Fibroblast of lung (primary cell): ENCODE results near the gene RSPH1. TPM values are rescaled to one million over a fixed set of nuclear protein-coding genes. Genes with fewer than 3 reads are reported as not detected.

Experiments used
- DNase-seq, 2 donors: peaks; one replicate each; pipeline versions ENCODE4 v3.0.0 to v3.0.0-alpha.2; 2010; ENCODE audit warnings: low read depth in 2 of 2
- H2AFZ ChIP-seq: 2 replicates; pipeline ENCODE4 v1.5.1; 2012; ENCODE audit warnings: low read length, control low read depth, inconsistent platforms
- H3K27ac ChIP-seq: 2 replicates; pipeline ENCODE4 v1.5.1; 2011; ENCODE audit warnings: low read length, control low read depth; ENCODE audit not compliant: insufficient read depth
- H3K27me3 ChIP-seq: 2 replicates; pipeline ENCODE4 v1.5.1; 2011; ENCODE audit warnings: mild to moderate bottlenecking, low read length; ENCODE audit not compliant: control insufficient read depth, insufficient read depth
- H3K36me3 ChIP-seq: 2 replicates; pipeline ENCODE4 v1.5.1; 2011; ENCODE audit warnings: low read length; ENCODE audit not compliant: control insufficient read depth, insufficient read depth
- H3K4me1 ChIP-seq: 2 replicates; pipeline ENCODE4 v1.5.1; 2011; ENCODE audit warnings: low read length; ENCODE audit not compliant: control insufficient read depth, insufficient read depth; ENCODE audit errors: extremely low read depth
- H3K4me2 ChIP-seq: 2 replicates; pipeline ENCODE4 v1.5.1; 2011; ENCODE audit warnings: low read length, control low read depth; ENCODE audit not compliant: insufficient read depth; ENCODE audit errors: extremely low read depth
- H3K4me3 ChIP-seq, 4 experiments: fragments of 200-600 bp in 1 of 4; sonication (generic) in 1 of 4; replicated peaks in 1 of 4; 2 replicates each; pipeline ENCODE4 v1.5.1; 2011 to 2016; ENCODE audit warnings: low read length in 4 of 4, low read depth in 3 of 4, mild to moderate bottlenecking in 3 of 4, control low read depth in 2 of 4, inconsistent platforms in 1 of 4, mixed read lengths in 1 of 4; ENCODE audit not compliant: insufficient read depth in 1 of 4; ENCODE audit errors: control extremely low read depth in 1 of 4
- H3K79me2 ChIP-seq: 2 replicates; pipeline ENCODE4 v1.5.1; 2012; ENCODE audit warnings: mild to moderate bottlenecking, low read length, inconsistent platforms; ENCODE audit not compliant: control insufficient read depth, insufficient read depth
- H3K9ac ChIP-seq: 2 replicates; pipeline ENCODE4 v1.5.1; 2011; ENCODE audit warnings: mild to moderate bottlenecking, low read length, control low read depth; ENCODE audit not compliant: insufficient read depth
- H3K9me3 ChIP-seq: 2 replicates; pipeline ENCODE4 v1.5.1; 2012; ENCODE audit warnings: low read depth, low read length; ENCODE audit not compliant: control insufficient read depth, insufficient read depth
- H4K20me1 ChIP-seq: 2 replicates; pipeline ENCODE4 v1.5.1; 2011; ENCODE audit warnings: low read length; ENCODE audit not compliant: control insufficient read depth, insufficient read depth; ENCODE audit errors: extremely low read depth
- EZH2 ChIP-seq: IDR thresholded peaks from 2 replicates; pipeline ENCODE4 v1.5.1; 2012; ENCODE audit warnings: low read length, control low read depth, mild to moderate bottlenecking; ENCODE audit errors: missing control alignments
- polyA plus RNA-seq, 2 donors: library from polyadenylated mRNA; depleted of rRNA in 1 of 2; stranded (reverse) in 1 of 2; unstranded in 1 of 2; fragments of >200 nt; gene quantifications; 2 replicates each; pipeline ENCODE4 v1.2.1, GENCODE V29; 2011 to 2012; ENCODE audit warnings: missing spikeins in 1 of 2
- total RNA-seq: library from RNA; depleted of rRNA; stranded (reverse); fragments of >200 nt; gene quantifications from 2 replicates; pipeline ENCODE4 v1.2.1, GENCODE V29; 2014
- TF ChIP-seq, protein P1 (sequence below), 2 donors: IDR thresholded peaks in 1 of 2; conservative IDR thresholded peaks in 1 of 2; 1 replicate in 1 of 2; 2 replicates in 1 of 2; pipeline ENCODE4 v1.5.1; 2011 to 2012; ENCODE audit warnings: low read length in 2 of 2, control low read depth in 1 of 2, inconsistent platforms in 1 of 2, low read depth in 1 of 2, mild to moderate bottlenecking in 1 of 2

RSPH1 gene
- total and polyA plus RNA-seq, 2 donors (not counting 1 experiment from before 2014, with no cell fraction given) = not detected

GRCh38 chr21:42526379-42526727, 30.3 kb upstream of the RSPH1 start:
- H3K4me1 ChIP-seq = peaks cover 7% of the 10 kb centered on the region

DNA sequence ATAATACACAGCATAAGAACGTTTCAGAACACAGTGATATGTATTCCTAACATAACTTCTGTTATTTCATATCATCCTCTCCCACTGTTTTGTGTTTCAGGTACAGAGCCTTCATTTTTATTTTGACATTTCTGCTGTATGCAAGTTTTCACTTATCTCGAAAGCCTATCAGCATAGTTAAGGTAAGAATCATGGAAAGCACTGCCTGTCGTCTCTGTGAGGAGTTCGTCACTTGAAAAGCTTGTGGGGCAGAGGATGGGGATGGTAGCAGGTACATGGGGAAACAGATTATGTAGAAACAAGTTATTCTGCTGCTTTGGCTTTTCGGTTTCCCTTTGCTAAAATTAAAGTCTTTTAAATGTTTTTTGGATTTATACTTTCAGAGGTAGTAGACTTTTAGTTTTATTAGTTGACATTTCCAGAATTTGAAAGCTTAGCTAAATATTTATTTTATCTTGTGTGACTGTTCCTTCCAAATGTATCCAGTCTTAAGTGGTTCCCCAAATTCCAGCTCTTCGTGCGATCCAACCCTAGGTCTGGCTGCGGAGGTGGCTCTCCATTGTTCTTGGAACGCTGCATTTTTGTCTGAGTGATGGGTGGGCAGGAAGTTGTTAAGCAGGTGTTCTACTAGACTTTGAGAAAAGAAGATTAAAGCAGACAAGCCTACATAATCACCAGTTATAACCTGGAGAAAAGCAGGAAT, 29.8 kb upstream of the RSPH1 start:
- H3K27me3 ChIP-seq = no peaks in the 10 kb centered on the region
- H4K20me1 ChIP-seq = no peaks in the 10 kb centered on the region
- no peak overlapping the region for H3K9ac ChIP-seq
- no peaks in the 10 kb centered on the region for H3K36me3 ChIP-seq
- no peaks in the 10 kb centered on the region for H3K9me3 ChIP-seq
- no peaks in the 10 kb centered on the region for H3K79me2 ChIP-seq
- no peak overlapping the region for H3K4me3 ChIP-seq
- H3K4me2 ChIP-seq = no peak overlapping the region
- no peak for DNase-seq
- H2AFZ ChIP-seq = no peak overlapping the region
- TF ChIP-seq, protein P1, sequence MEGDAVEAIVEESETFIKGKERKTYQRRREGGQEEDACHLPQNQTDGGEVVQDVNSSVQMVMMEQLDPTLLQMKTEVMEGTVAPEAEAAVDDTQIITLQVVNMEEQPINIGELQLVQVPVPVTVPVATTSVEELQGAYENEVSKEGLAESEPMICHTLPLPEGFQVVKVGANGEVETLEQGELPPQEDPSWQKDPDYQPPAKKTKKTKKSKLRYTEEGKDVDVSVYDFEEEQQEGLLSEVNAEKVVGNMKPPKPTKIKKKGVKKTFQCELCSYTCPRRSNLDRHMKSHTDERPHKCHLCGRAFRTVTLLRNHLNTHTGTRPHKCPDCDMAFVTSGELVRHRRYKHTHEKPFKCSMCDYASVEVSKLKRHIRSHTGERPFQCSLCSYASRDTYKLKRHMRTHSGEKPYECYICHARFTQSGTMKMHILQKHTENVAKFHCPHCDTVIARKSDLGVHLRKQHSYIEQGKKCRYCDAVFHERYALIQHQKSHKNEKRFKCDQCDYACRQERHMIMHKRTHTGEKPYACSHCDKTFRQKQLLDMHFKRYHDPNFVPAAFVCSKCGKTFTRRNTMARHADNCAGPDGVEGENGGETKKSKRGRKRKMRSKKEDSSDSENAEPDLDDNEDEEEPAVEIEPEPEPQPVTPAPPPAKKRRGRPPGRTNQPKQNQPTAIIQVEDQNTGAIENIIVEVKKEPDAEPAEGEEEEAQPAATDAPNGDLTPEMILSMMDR (conservative IDR thresholded peaks at IDR 0.05 in 1 of 2, IDR thresholded peaks at IDR 0.05 in 1 of 2; ENCODE audit: low read depth in 1 of 2, low read length in 2 of 2) = no peak
- TF ChIP-seq EZH2 = no peak
- peaks cover 7% of the 10 kb centered on the region for H3K4me1 ChIP-seq
- no peak overlapping the region for H3K27ac ChIP-seq

More at GRCh38 chr21:42526379-42526727, 30.3 kb upstream of the RSPH1 start:
- H3K4me2 ChIP-seq = no peak overlapping the region
- no peak for DNase-seq
- no peaks in the 10 kb centered on the region for H4K20me1 ChIP-seq
- no peak overlapping the region for H3K9ac ChIP-seq
- TF ChIP-seq, protein P1 (conservative IDR thresholded peaks at IDR 0.05 in 1 of 2, IDR thresholded peaks at IDR 0.05 in 1 of 2; ENCODE audit: low read depth in 1 of 2, low read length in 2 of 2) = no peak
- TF ChIP-seq EZH2 = no peak
- no peaks in the 10 kb centered on the region for H3K27me3 ChIP-seq
- H3K79me2 ChIP-seq = no peaks in the 10 kb centered on the region
- H3K36me3 ChIP-seq = no peaks in the 10 kb centered on the region
- no peak overlapping the region for H2AFZ ChIP-seq
- no peak overlapping the region for H3K27ac ChIP-seq
- no peaks in the 10 kb centered on the region for H3K9me3 ChIP-seq
- no peak overlapping the region for H3K4me3 ChIP-seq

GRCh38 chr21:42525029-42525581, 29.1 kb upstream of the RSPH1 start:
- H3K9ac ChIP-seq = no peak overlapping the region
- TF ChIP-seq, protein P1 (conservative IDR thresholded peaks at IDR 0.05 in 1 of 2, IDR thresholded peaks at IDR 0.05 in 1 of 2; ENCODE audit: low read depth in 1 of 2, low read length in 2 of 2) = no peak
- no peak for TF ChIP-seq EZH2
- H3K4me1 ChIP-seq = peaks cover 7% of the 10 kb centered on the region
- H3K4me2 ChIP-seq = peak overlapping the region; percentile 75
- no peaks in the 10 kb centered on the region for H3K27me3 ChIP-seq
- no peaks in the 10 kb centered on the region for H3K36me3 ChIP-seq
- no peaks in the 10 kb centered on the region for H4K20me1 ChIP-seq
- peak overlapping the region; percentile 4 to 35 (median 17) for H3K4me3 ChIP-seq
- peak overlapping the region; percentile 60 for H3K27ac ChIP-seq
- no peaks in the 10 kb centered on the region for H3K79me2 ChIP-seq
- H3K9me3 ChIP-seq = no peaks in the 10 kb centered on the region
- DNase-seq = peak in 1 of 2 donors; percentile 18
- peak overlapping the region; percentile 21 for H2AFZ ChIP-seq
